GM23248 (cell line): Measurements from ENCODE around the gene ZNF77. TPM values are rescaled to one million over a fixed set of nuclear protein-coding genes. Genes with fewer than 3 reads are reported as not detected.

ENCODE experiments used
- DNase-seq: peaks from one replicate; pipeline ENCODE4 v3.0.0-alpha.2; 2015
- H2AFZ ChIP-seq: fragments of 200-600 bp; sonication (generic); 2 replicates; pipeline ENCODE4 v1.6.1; 2016; ENCODE audit warnings: antibody characterized with exemption
- H3F3A ChIP-seq: fragments of 200-600 bp; sonication (generic); 2 replicates; pipeline ENCODE4 v1.6.1; 2016; ENCODE audit warnings: mild to moderate bottlenecking, antibody characterized with exemption, mixed run types; ENCODE audit not compliant: insufficient read depth
- H3K27ac ChIP-seq: fragments of 200-600 bp; sonication (generic); 2 replicates; pipeline ENCODE4 v1.5.1; 2016; ENCODE audit warnings: mild to moderate bottlenecking
- H3K27me3 ChIP-seq: fragments of 200-600 bp; sonication (generic); replicated peaks from 2 replicates; pipeline ENCODE4 v1.6.1; 2016; ENCODE audit warnings: mild to moderate bottlenecking; ENCODE audit not compliant: insufficient read depth
- H3K36me3 ChIP-seq: fragments of 200-600 bp; sonication (generic); 2 replicates; pipeline ENCODE4 v1.6.1; 2016; ENCODE audit warnings: low read depth, mild to moderate bottlenecking
- H3K4me1 ChIP-seq: fragments of 200-600 bp; sonication (generic); 2 replicates; pipeline ENCODE4 v1.6.1; 2016; ENCODE audit warnings: mild to moderate bottlenecking; ENCODE audit not compliant: insufficient read depth
- H3K4me2 ChIP-seq: fragments of 200-600 bp; sonication (generic); one replicate; pipeline ENCODE4 v1.6.1; 2016; ENCODE audit warnings: mild to moderate bottlenecking; ENCODE audit not compliant: unreplicated experiment
- H3K4me3 ChIP-seq: fragments of 200-600 bp; sonication (generic); 2 replicates; pipeline ENCODE4 v1.5.1; 2016; ENCODE audit warnings: mild to moderate bottlenecking
- H3K79me2 ChIP-seq: fragments of 200-600 bp; sonication (generic); 2 replicates; pipeline ENCODE4 v1.6.1; 2016; ENCODE audit warnings: mild to moderate bottlenecking; ENCODE audit not compliant: insufficient read depth
- H3K9ac ChIP-seq: fragments of 200-600 bp; sonication (generic); 2 replicates; pipeline ENCODE4 v1.6.1; 2016; ENCODE audit warnings: mild to moderate bottlenecking
- H3K9me2 ChIP-seq: fragments of 200-600 bp; sonication (generic); 2 replicates; pipeline ENCODE4 v1.6.1; 2016; ENCODE audit warnings: mixed run types, mild to moderate bottlenecking, moderate library complexity; ENCODE audit not compliant: insufficient read depth
- H3K9me3 ChIP-seq: fragments of 200-600 bp; sonication (generic); one replicate; pipeline ENCODE4 v1.6.1; 2017; ENCODE audit warnings: low read depth
- H4K20me1 ChIP-seq: fragments of 200-600 bp; sonication (generic); 2 replicates; pipeline ENCODE4 v1.6.0; 2016; ENCODE audit not compliant: insufficient read depth
- EZH2 ChIP-seq: fragments of 200-600 bp; sonication (generic); IDR thresholded peaks from 2 replicates; pipeline ENCODE4 v1.6.1; 2018; ENCODE audit warnings: antibody characterized with exemption, mild to moderate bottlenecking; ENCODE audit not compliant: insufficient read depth, poor library complexity, severe bottlenecking
- EZH2phosphoT487 ChIP-seq: fragments of 200-600 bp; sonication (generic); IDR thresholded peaks from 2 replicates; pipeline ENCODE4 v1.6.1; 2018; ENCODE audit warnings: antibody characterized with exemption, moderate library complexity, mild to moderate bottlenecking, low read depth; ENCODE audit not compliant: insufficient read depth
- WGBS, 2 experiments: methylation state at CpG; one replicate each; pipeline ENCODE4 v1.1.6; 2015 to 2017; ENCODE audit warnings: low lambda C conversion rate in 2 of 2, low coverage in 1 of 2; ENCODE audit errors: missing lambda C conversion rate in 2 of 2; 5-methylcytosine and 5-hydroxymethylcytosine counted together
- in situ Hi-C: fragments of 300-500 bp; cut with MboI; formaldehyde crosslinking; loops from 2 replicates; pipeline ENCODE4 v1.15.0; 2020
- polyA plus RNA-seq: library from polyadenylated mRNA; unstranded; fragments of >200 nt; fragmentation: Nextera tagmentation; extraction: Ambion mirVana; gene quantifications from 2 replicates; pipeline ENCODE4 v1.2.1, GENCODE V29; 2016
- total RNA-seq: library from RNA; depleted of rRNA; stranded (reverse); fragments of >200 nt; shearing (Covaris generic); gene quantifications from 2 replicates; pipeline ENCODE4 v1.2.3, GENCODE V29; 2014

Gene ZNF77
- total and polyA plus RNA-seq, 2 experiments from 2014 or later, result 1.1 to 1.2 TPM

DNA sequence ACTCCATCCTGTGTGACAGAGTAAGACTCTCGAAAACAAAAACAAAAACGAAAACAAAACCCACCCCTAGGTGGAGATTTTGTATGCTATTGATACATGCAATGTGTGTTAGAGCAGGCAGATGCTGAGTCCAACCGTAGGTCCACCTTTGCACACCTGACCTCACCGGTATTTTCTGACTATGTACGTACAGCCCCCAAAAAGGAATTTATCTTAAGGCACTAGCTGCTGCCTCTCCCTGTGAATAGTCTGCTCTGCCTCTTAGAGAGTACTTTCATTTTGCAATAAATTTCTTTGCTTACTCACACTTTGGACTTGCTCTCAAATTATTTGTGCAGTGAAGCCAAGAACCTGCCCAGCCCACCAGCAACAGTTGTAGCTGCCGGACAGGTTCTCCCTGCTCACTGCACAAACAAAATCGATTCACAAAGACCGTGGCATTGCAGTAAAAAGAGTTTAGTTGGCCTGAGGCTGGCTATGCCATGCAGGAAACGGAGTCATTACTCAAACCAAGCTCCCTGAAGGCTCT, 8.2 kb upstream of the ZNF77 start:
- Histone ChIP-seq H3F3A (no peaks in the 10 kb centered on the region), H3K27ac (no peak overlapping the region), H3K79me2 (peaks cover 18% of the 10 kb centered on the region), H4K20me1 (no peaks in the 10 kb centered on the region), H3K4me3 (peak overlapping the region; percentile 59), H3K36me3 (no peaks in the 10 kb centered on the region), H3K4me2 (peak overlapping the region; percentile 77), H3K27me3 (no peaks in the 10 kb centered on the region), H3K4me1 (no peaks in the 10 kb centered on the region), H3K9ac (no peak overlapping the region; the same call in 1 of the 2 replicates), H3K9me3 (no peaks in the 10 kb centered on the region), H3K9me2 (no peaks in the 10 kb centered on the region), H2AFZ (peak overlapping the region; percentile 76)
- DNase-seq, result peak; percentile 64
- TF ChIP-seq EZH2 (no peak), EZH2phosphoT487 (no peak)
- 4 to 7% methylated on average over 9 of the region's 9 CpGs for WGBS, 2 experiments
- in situ Hi-C loops, result loop anchor here (10.0 kb wide), 1 partner anchor 212 kb away; no protein-coding TSS in a partner anchor

DNA sequence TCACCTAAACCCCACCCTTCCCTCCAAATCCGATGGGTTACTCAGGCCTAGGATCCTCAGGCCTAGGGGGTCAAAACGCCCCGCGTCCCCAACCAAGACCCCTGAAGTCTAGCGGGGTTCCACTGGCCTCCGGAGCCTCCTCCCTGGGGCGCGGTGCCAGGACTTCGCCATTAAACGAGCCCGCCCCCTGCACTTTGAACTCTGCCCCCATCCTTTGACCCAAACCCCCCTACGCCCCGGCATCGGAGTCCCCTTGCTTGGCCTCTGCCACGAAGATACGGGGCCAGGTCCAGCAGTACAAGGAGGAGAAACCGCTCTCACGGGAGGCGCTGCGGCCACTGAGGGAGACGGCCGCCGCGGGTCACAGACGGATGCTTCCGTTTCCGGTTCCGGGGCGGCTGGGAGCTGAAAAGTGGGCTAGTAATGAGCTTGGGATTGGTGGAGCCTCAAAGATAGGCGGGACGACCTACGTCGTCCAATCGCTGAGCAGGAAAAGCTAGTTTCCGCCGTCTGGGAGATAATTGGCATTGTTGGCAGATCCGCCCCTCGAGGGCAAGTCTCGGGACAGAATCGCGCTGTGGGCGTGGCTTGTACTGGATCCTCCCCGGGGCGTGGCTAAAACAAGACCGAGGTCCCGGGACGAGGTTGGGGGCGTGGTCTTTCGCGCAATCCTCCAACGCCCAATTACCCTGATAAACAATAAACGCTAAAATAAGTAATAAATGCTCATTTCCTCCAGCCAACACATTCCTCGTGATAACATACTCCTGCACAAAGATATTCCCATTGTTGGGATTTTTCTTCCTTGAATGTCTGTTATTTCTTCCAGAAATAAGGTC, 5.7 kb upstream of the ZNF77 start:
- Histone ChIP-seq H3K27ac (peak overlapping the region; percentile 73), H3K4me1 (no peaks in the 10 kb centered on the region), H3K27me3 (no peaks in the 10 kb centered on the region), H3K4me3 (peak overlapping the region; percentile 89), H3K9ac (peak overlapping the region; percentile 93), H3K79me2 (peaks cover 18% of the 10 kb centered on the region), H3K9me3 (no peaks in the 10 kb centered on the region), H4K20me1 (no peaks in the 10 kb centered on the region), H2AFZ (peak overlapping the region; percentile 81), H3K36me3 (no peaks in the 10 kb centered on the region), H3K9me2 (no peaks in the 10 kb centered on the region), H3F3A (no peaks in the 10 kb centered on the region), H3K4me2 (peak overlapping the region; percentile 95)
- in situ Hi-C loops, result loop anchor here (10.0 kb wide), 1 partner anchor 214 kb away; no protein-coding TSS in a partner anchor
- TF ChIP-seq EZH2 (no peak), EZH2phosphoT487 (no peak)
- DNase-seq, result peak; percentile 100
- 0 to 1% methylated on average over 53 of the region's 53 CpGs for WGBS, 2 experiments

DNA sequence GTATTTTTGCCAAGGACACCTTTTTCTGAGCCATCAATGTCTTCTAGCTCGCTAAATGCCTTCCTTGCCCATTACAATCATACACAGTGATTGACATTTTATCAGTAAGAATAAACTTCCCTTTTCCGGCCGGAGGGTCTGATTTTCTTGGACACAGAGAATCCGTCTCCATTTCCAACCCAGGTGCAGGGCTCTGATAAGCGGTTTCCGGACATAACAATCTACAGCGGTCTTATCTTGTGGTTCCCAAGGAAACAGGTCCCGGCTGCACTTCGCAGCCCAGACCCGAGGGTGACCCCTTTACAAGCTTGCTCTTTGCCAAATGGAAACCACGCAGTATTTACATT, 5.1 kb upstream of the ZNF77 start:
- Histone ChIP-seq H3K4me3 (peak overlapping the region; percentile 89), H3K4me1 (no peaks in the 10 kb centered on the region), H3K4me2 (peak overlapping the region; percentile 95), H3K9ac (peak overlapping the region; percentile 93), H3K79me2 (peaks cover 18% of the 10 kb centered on the region), H2AFZ (peak overlapping the region; percentile 77), H3F3A (no peaks in the 10 kb centered on the region), H4K20me1 (no peaks in the 10 kb centered on the region), H3K27ac (peak overlapping the region; percentile 73), H3K36me3 (no peaks in the 10 kb centered on the region), H3K9me2 (no peaks in the 10 kb centered on the region), H3K27me3 (no peaks in the 10 kb centered on the region), H3K9me3 (no peaks in the 10 kb centered on the region)
- no peak for TF ChIP-seq EZH2phosphoT487
- TF ChIP-seq EZH2, result no peak
- WGBS, 2 experiments, result 2 to 3% methylated on average over 11 of the region's 11 CpGs
- in situ Hi-C loops, result loop anchor here (10.0 kb wide), 1 partner anchor 215 kb away; no protein-coding TSS in a partner anchor
- DNase-seq, result peak; percentile 32

- peak; percentile 16 for DNase-seq
- H3K4me2 ChIP-seq, result peak overlapping the region; percentile 75
- no peak for TF ChIP-seq EZH2phosphoT487
- no peak for TF ChIP-seq EZH2
- H3K9ac ChIP-seq, result peak overlapping the region; percentile 87
- no peaks in the 10 kb centered on the region for H3K36me3 ChIP-seq
- WGBS, 2 experiments, result 29 to 31% methylated on average over 17 of the region's 17 CpGs
- H3K4me3 ChIP-seq, result peak overlapping the region; percentile 98
- H3K9me3 ChIP-seq, result no peaks in the 10 kb centered on the region
- H3K79me2 ChIP-seq, result peaks cover 18% of the 10 kb centered on the region
- peak overlapping the region; percentile 82 for H3K27ac ChIP-seq
- H4K20me1 ChIP-seq, result no peaks in the 10 kb centered on the region
- H3F3A ChIP-seq, result no peaks in the 10 kb centered on the region
- H3K27me3 ChIP-seq, result no peaks in the 10 kb centered on the region
- H3K4me1 ChIP-seq, result peaks cover 4% of the 10 kb centered on the region; the same call in 1 of the 2 replicates
- H3K9me2 ChIP-seq, result no peaks in the 10 kb centered on the region
- peak overlapping the region; percentile 89 for H2AFZ ChIP-seq
- in situ Hi-C loops, result no loop called here
Observed at GRCh38 chr19:2945575-2946184, 909 bp upstream of the ZNF77 start.
